HepG2 (cell line): Measurements from ENCODE around the gene NRBP1.

Source experiments
- ATRX ChIP-seq: sonication (generic); formaldehyde crosslinking; IDR thresholded peaks from 2 replicates; pipeline ENCODE4 v1.4.0; 2020; ENCODE audit warnings: missing genetic modification reagents, borderline replicate concordance
- BCL6 ChIP-seq: IDR thresholded peaks from 2 replicates; pipeline ENCODE4 v1.6.1; 2016; ENCODE audit warnings: missing genetic modification reagents, missing compliant biosample characterization
- HNF4G ChIP-seq, 2 experiments: sonication (generic) in 1 of 2; formaldehyde crosslinking in 1 of 2; IDR thresholded peaks; 2 replicates each; pipeline versions ENCODE4 v1.4.0 to v1.6.1; 2011 to 2020; ENCODE audit warnings: borderline replicate concordance in 2 of 2, low read depth in 2 of 2, mild to moderate bottlenecking in 2 of 2, low read length in 1 of 2, missing genetic modification reagents in 1 of 2, moderate library complexity in 1 of 2
- JUNB ChIP-seq: sonication (generic); formaldehyde crosslinking; IDR thresholded peaks from 2 replicates; pipeline ENCODE4 v1.8.0; 2022; ENCODE audit warnings: missing genetic modification reagents, mild to moderate bottlenecking, borderline replicate concordance
- KDM5A ChIP-seq: fragments of 200-600 bp; sonication (generic); IDR thresholded peaks from 2 replicates; pipeline ENCODE4 v1.7.0; 2018; ENCODE audit warnings: antibody characterized with exemption, mild to moderate bottlenecking, low read length, borderline replicate concordance
- NFIC ChIP-seq: IDR thresholded peaks from 2 replicates; pipeline ENCODE4 v1.6.1; 2012; ENCODE audit warnings: mild to moderate bottlenecking, low read length, inconsistent platforms
- RAD51 ChIP-seq: fragments of 450-650 bp; IDR thresholded peaks from 2 replicates; pipeline ENCODE4 v1.6.1; 2016; ENCODE audit warnings: borderline replicate concordance
- TAF1 ChIP-seq: sonication (generic); formaldehyde crosslinking; IDR thresholded peaks from 2 replicates; pipeline ENCODE4 v1.4.0; 2020; ENCODE audit warnings: missing genetic modification reagents
- ZNF12 ChIP-seq: sonication (generic); formaldehyde crosslinking; IDR thresholded peaks from 2 replicates; pipeline ENCODE4 v1.5.0; 2020; ENCODE audit warnings: missing genetic modification reagents
- ZNF234 ChIP-seq: sonication (generic); formaldehyde crosslinking; conservative IDR thresholded peaks from 2 replicates; pipeline ENCODE4 v1.5.1; 2020; ENCODE audit warnings: mild to moderate bottlenecking, missing genetic modification reagents
- ZNF331 ChIP-seq: sonication (generic); formaldehyde crosslinking; IDR thresholded peaks from 2 replicates; pipeline ENCODE4 v1.4.0; 2020; ENCODE audit warnings: missing genetic modification reagents
- ZNF362 ChIP-seq: sonication (generic); formaldehyde crosslinking; IDR thresholded peaks from 2 replicates; pipeline ENCODE4 v1.4.0; 2020; ENCODE audit warnings: missing genetic modification reagents, mild to moderate bottlenecking, borderline replicate concordance
- ZNF615 ChIP-seq: sonication (generic); formaldehyde crosslinking; IDR thresholded peaks from 2 replicates; pipeline ENCODE4 v1.5.0; 2020; ENCODE audit warnings: mild to moderate bottlenecking, missing genetic modification reagents, borderline replicate concordance

- TF ChIP-seq ZNF615 (CRISPR knock-in tag) (no peak), JUNB (CRISPR knock-in tag) (no peak), BCL6 (CRISPR knock-in tag) (no peak), NFIC (no peak), HNF4G (IDR thresholded peaks at IDR 0.05; ENCODE audit: borderline replicate concordance, low read depth, low read length) (no peak), HNF4G (CRISPR knock-in tag; IDR thresholded peaks at IDR 0.05; ENCODE audit: borderline replicate concordance, low read depth) (no peak), ZNF362 (no peak), KDM5A (no peak), ZNF12 (CRISPR knock-in tag) (no peak), ATRX (CRISPR knock-in tag) (no peak), ZNF234 (CRISPR knock-in tag) (no peak), TAF1 (CRISPR knock-in tag) (no peak), RAD51 (no peak), ZNF331 (CRISPR knock-in tag) (no peak)
These were observed 19.9 kb downstream of the NRBP1 start for GRCh38 chr2:27448381-27448780.
